ENCODE results near the gene MCOLN1. TPM values are rescaled to one million over a fixed set of nuclear protein-coding genes. Genes with fewer than 3 reads are reported as not detected.
A peak's percentile ranks its signal among the peaks of the same experiment; 100 is the strongest.

Gene MCOLN1
- total and polyA plus RNA-seq, 9 of the 15 experiments (the other 6 are each of a cell fraction or from before 2014, with no cell fraction given), result 0.25 to 15.4 (median 7.1) TPM

GRCh38 chr19:7565332-7565731 is 42.9 kb downstream of the MCOLN1 start:
- peak in 2 of 4 experiments; percentile 61 to 63 for DNase-seq (ENCODE audit: extremely low read depth in 1 of 4, low spot score in 3 of 4)
- H3K4me2 ChIP-seq (ENCODE audit: insufficient read depth, low read length), result no peak overlapping the region
- no TSS peak for BruUV-seq (replicated peaks)
- H3K9me1 ChIP-seq (ENCODE audit: control insufficient read depth, insufficient read depth, low read length), result no peaks in the 10 kb centered on the region
- no peak for FAIRE-seq
- ChIA-PET CTCF (ENCODE audit: low intra/inter-chr PET ratio) (no interaction called here), POLR2A (interaction anchor here (0.7 kb wide), 1 partner anchor 235 kb away, joined by 3 read pairs; no protein-coding TSS in a partner anchor)
- intact Hi-C loops (cut with micrococcal nuclease) (no loop called here), in situ Hi-C loops (cut with MboI) (loop anchor here (5.0 kb wide), 1 partner anchor 117 kb away; the partner anchor contains the start of gene TRAPPC5)
- H3K79me2 ChIP-seq (ENCODE audit: control insufficient read depth, insufficient read depth, low read length), result no peaks in the 10 kb centered on the region
- no peak overlapping the region for H3K9ac ChIP-seq (ENCODE audit: insufficient read depth in 1 of 2, low read depth in 2 of 2, low read length in 2 of 2)
- H3K4me1 ChIP-seq (replicated peaks in 1 of 2; ENCODE audit: control insufficient read depth in 2 of 2, insufficient read depth in 2 of 2, low read length in 2 of 2), result peaks cover 0 to 13% of the 10 kb centered on the region in 2 experiments; a peak in 2 of 5 replicates
- no peaks in the 10 kb centered on the region; a peak in 1 of 5 replicates for H3K27me3 ChIP-seq (ENCODE audit: control insufficient read depth in 2 of 2, insufficient read depth in 2 of 2, low read length in 2 of 2)
- no peak for ATAC-seq
- WGBS (ENCODE audit: insufficient coverage, low coverage, missing lambda C conversion rate), result 19% methylated on average over 5 of the region's 5 CpGs
- peaks cover 3% of the 10 kb centered on the region for H4K20me1 ChIP-seq (replicated peaks; ENCODE audit: control insufficient read depth, insufficient read depth, low read length)
- H2AFZ ChIP-seq (ENCODE audit: low read depth, low read length), result peak overlapping the region; percentile 14; the same call in 1 of the 2 replicates
- no peaks in the 10 kb centered on the region for H3K36me3 ChIP-seq (ENCODE audit: control insufficient read depth, insufficient read depth, low read length)
- H3K27ac ChIP-seq (ENCODE audit: extremely low read depth, low read depth, low read length), result no peak overlapping the region
- no peak overlapping the region for H3K4me3 ChIP-seq
- H3K9me3 ChIP-seq (replicated peaks; ENCODE audit: control insufficient read depth, insufficient read depth, low read depth, low read length), result no peaks in the 10 kb centered on the region
- TF ChIP-seq MBD1 (CRISPR knock-in tag; IDR thresholded peaks at IDR 0.05) (no peak), L3MBTL2 (IDR thresholded peaks at IDR 0.05) (peak; percentile 37), SIX5 (IDR thresholded peaks at IDR 0.05; ENCODE audit: borderline replicate concordance in 1 of 2, insufficient read depth in 1 of 2, low read depth in 1 of 2, low read length in 2 of 2) (no peak), ATF3 (IDR thresholded peaks at IDR 0.05) (peak; percentile 95), ATF3 (CRISPR knock-in tag; conservative IDR thresholded peaks at IDR 0.05) (peak; percentile 39; the same call in 1 of the 2 replicates), ATF4 (CRISPR knock-in tag; IDR thresholded peaks at IDR 0.05) (peak; percentile 62; the same call in 1 of the 2 replicates), ZZZ3 (IDR thresholded peaks at IDR 0.05) (no peak), CEBPB (tag; IDR thresholded peaks at IDR 0.05) (peak; percentile 93), ATF7 (IDR thresholded peaks at IDR 0.05) (0 out of 2 replicates have a peak, but pooled peaks have one; percentile 15), RAD51 (IDR thresholded peaks at IDR 0.05; ENCODE audit: borderline replicate concordance, low read depth) (peak; percentile 76), PHF21A (IDR thresholded peaks at IDR 0.05; ENCODE audit: borderline replicate concordance, low read depth) (no peak)
- TF ChIP-seq, protein P1, sequence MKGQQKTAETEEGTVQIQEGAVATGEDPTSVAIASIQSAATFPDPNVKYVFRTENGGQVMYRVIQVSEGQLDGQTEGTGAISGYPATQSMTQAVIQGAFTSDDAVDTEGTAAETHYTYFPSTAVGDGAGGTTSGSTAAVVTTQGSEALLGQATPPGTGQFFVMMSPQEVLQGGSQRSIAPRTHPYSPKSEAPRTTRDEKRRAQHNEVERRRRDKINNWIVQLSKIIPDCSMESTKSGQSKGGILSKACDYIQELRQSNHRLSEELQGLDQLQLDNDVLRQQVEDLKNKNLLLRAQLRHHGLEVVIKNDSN (CRISPR knock-in tag; IDR thresholded peaks at IDR 0.05), result peak; percentile 72
- TF ChIP-seq, protein P2, sequence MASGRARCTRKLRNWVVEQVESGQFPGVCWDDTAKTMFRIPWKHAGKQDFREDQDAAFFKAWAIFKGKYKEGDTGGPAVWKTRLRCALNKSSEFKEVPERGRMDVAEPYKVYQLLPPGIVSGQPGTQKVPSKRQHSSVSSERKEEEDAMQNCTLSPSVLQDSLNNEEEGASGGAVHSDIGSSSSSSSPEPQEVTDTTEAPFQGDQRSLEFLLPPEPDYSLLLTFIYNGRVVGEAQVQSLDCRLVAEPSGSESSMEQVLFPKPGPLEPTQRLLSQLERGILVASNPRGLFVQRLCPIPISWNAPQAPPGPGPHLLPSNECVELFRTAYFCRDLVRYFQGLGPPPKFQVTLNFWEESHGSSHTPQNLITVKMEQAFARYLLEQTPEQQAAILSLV (tag; IDR thresholded peaks at IDR 0.05), result peak; percentile 83

All from K562 (cell line).